Prostate gland (tissue), 2 donors: ENCODE results near the gene RTP3. TPM values are rescaled to one million over a fixed set of nuclear protein-coding genes. Genes with fewer than 3 reads are reported as not detected.

Source experiments
- DNase-seq: peaks from one replicate; pipeline ENCODE4 v3.0.0-alpha.2; 2019; ENCODE audit warnings: low spot score
- H3K27ac ChIP-seq, 2 donors: fragments of 200-600 bp; sonication (generic); 2 replicates each; pipeline ENCODE4 v1.5.1; 2017 to 2019
- H3K27me3 ChIP-seq: fragments of 200-600 bp; sonication (generic); replicated peaks from 2 replicates; pipeline ENCODE4 v1.5.1; 2019; ENCODE audit not compliant: insufficient read depth
- H3K36me3 ChIP-seq, 2 donors: fragments of 200-600 bp; sonication (generic); 1 replicate in 1 of 2; 2 replicates in 1 of 2; pipeline versions ENCODE4 v1.5.1 to v1.8.1; 2017 to 2019
- H3K4me1 ChIP-seq: fragments of 200-600 bp; sonication (generic); replicated peaks from 2 replicates; pipeline ENCODE4 v1.5.1; 2019
- H3K4me3 ChIP-seq, 2 donors: fragments of 200-600 bp; sonication (generic); 2 replicates each; pipeline ENCODE4 v1.5.1; 2017 to 2019
- H3K9me3 ChIP-seq: fragments of 200-600 bp; sonication (generic); 2 replicates; pipeline ENCODE4 v1.5.1; 2017
- POLR2A ChIP-seq: fragments of 450-650 bp; IDR thresholded peaks from one replicate; pipeline ENCODE4 v1.6.1; 2016; ENCODE audit warnings: antibody characterized with exemption, mild to moderate bottlenecking
- POLR2AphosphoS5 ChIP-seq: sonication (generic); formaldehyde crosslinking; IDR thresholded peaks from one replicate; pipeline ENCODE4 v1.6.1; 2017; ENCODE audit warnings: antibody characterized with exemption
- WGBS: methylation state at CpG from one replicate; pipeline ENCODE4 v1.1.5; 2018; 5-methylcytosine and 5-hydroxymethylcytosine counted together
- intact Hi-C: fragments of 100-400 bp; cut with DNase I; formaldehyde crosslinking; loops from one replicate; pipeline ENCODE4 v1.14.2; 2022
- total RNA-seq, 2 donors: library from RNA; depleted of rRNA; stranded (reverse); fragments of >200 nt; gene quantifications; one replicate each; pipeline ENCODE4 v1.1.0, GENCODE V29; 2016
- TF ChIP-seq, protein P1 (sequence below), 4 experiments: fragments of 200-600 bp in 2 of 4; fragments of 450-650 bp in 2 of 4; sonication (generic) in 2 of 4; IDR thresholded peaks; 1 replicate in 3 of 4; 2 replicates in 1 of 4; pipeline ENCODE4 v1.5.1; 2016 to 2019; ENCODE audit warnings: antibody characterized with exemption in 4 of 4, mild to moderate bottlenecking in 2 of 4, moderate library complexity in 2 of 4

The RTP3 gene
- total RNA-seq, 2 donors from 2014 or later, result 0.68 TPM; not detected in 1

GRCh38 chr3:46462111-46462510, 35.7 kb upstream of the RTP3 start:
- no peak for DNase-seq
- intact Hi-C loops, result no loop called here
- WGBS, result 78% methylated on average over 3 of the region's 3 CpGs
- Histone ChIP-seq H3K27ac (no peak overlapping the region), H3K4me3 (no peak overlapping the region), H3K9me3 (no peaks in the 10 kb centered on the region), H3K4me1 (no peaks in the 10 kb centered on the region), H3K27me3 (peaks cover 7% of the 10 kb centered on the region), H3K36me3 (no peaks in the 10 kb centered on the region)
- TF ChIP-seq, protein P1, sequence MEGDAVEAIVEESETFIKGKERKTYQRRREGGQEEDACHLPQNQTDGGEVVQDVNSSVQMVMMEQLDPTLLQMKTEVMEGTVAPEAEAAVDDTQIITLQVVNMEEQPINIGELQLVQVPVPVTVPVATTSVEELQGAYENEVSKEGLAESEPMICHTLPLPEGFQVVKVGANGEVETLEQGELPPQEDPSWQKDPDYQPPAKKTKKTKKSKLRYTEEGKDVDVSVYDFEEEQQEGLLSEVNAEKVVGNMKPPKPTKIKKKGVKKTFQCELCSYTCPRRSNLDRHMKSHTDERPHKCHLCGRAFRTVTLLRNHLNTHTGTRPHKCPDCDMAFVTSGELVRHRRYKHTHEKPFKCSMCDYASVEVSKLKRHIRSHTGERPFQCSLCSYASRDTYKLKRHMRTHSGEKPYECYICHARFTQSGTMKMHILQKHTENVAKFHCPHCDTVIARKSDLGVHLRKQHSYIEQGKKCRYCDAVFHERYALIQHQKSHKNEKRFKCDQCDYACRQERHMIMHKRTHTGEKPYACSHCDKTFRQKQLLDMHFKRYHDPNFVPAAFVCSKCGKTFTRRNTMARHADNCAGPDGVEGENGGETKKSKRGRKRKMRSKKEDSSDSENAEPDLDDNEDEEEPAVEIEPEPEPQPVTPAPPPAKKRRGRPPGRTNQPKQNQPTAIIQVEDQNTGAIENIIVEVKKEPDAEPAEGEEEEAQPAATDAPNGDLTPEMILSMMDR (IDR thresholded peaks at IDR 0.05), result no peak
- TF ChIP-seq POLR2A, result no peak
- TF ChIP-seq POLR2AphosphoS5, result no peak

GRCh38 chr3:46462511-46462910, 35.3 kb upstream of the RTP3 start:
- TF ChIP-seq, protein P1 (IDR thresholded peaks at IDR 0.05), result no peak
- no peak for TF ChIP-seq POLR2A
- no peak for TF ChIP-seq POLR2AphosphoS5

GRCh38 chr3:46463120-46463867, 34.5 kb upstream of the RTP3 start:
- Histone ChIP-seq H3K9me3 (no peaks in the 10 kb centered on the region), H3K4me1 (no peaks in the 10 kb centered on the region), H3K4me3 (no peak overlapping the region), H3K27ac (no peak overlapping the region), H3K36me3 (no peaks in the 10 kb centered on the region), H3K27me3 (peaks cover 7% of the 10 kb centered on the region)
- TF ChIP-seq POLR2A, result no peak
- TF ChIP-seq, protein P1 (IDR thresholded peaks at IDR 0.05), result no peak
- no peak for TF ChIP-seq POLR2AphosphoS5
- no peak for DNase-seq
- 80% methylated on average over 6 of the region's 6 CpGs for WGBS
- intact Hi-C loops, result no loop called here

More at GRCh38 chr3:46462511-46462910, 35.3 kb upstream of the RTP3 start:
- H3K4me1 ChIP-seq, result no peaks in the 10 kb centered on the region
- no peak for DNase-seq
- 73% methylated on average over 3 of the region's 3 CpGs for WGBS
- no peak overlapping the region for H3K27ac ChIP-seq
- intact Hi-C loops, result no loop called here
- H3K4me3 ChIP-seq, result no peak overlapping the region
- no peaks in the 10 kb centered on the region for H3K36me3 ChIP-seq
- H3K27me3 ChIP-seq, result peaks cover 7% of the 10 kb centered on the region
- H3K9me3 ChIP-seq, result no peaks in the 10 kb centered on the region

- H3K4me1 ChIP-seq, result no peaks in the 10 kb centered on the region
- H3K27ac ChIP-seq, result no peak overlapping the region
- no peaks in the 10 kb centered on the region for H3K36me3 ChIP-seq
- no peaks in the 10 kb centered on the region for H3K9me3 ChIP-seq
- peaks cover 7% of the 10 kb centered on the region for H3K27me3 ChIP-seq
- no peak overlapping the region for H3K4me3 ChIP-seq
- intact Hi-C loops, result no loop called here
- TF ChIP-seq POLR2A, result no peak
- TF ChIP-seq POLR2AphosphoS5, result no peak
- DNase-seq, result no peak
- 87% methylated on average over 8 of the region's 8 CpGs for WGBS
Observed at GRCh38 chr3:46463868-46464241, 33.9 kb upstream of the RTP3 start.

- H3K36me3 ChIP-seq, result no peaks in the 10 kb centered on the region
- no peak within 1 kb of the TSS for H3K27ac ChIP-seq
- peaks cover 7% of the 10 kb centered on the region for H3K27me3 ChIP-seq
- TF ChIP-seq, protein P1 (IDR thresholded peaks at IDR 0.05), result no peak
- TF ChIP-seq POLR2AphosphoS5 (no peak), POLR2A (no peak)
- DNase-seq, result no peak
- no peaks in the 10 kb centered on the region for H3K9me3 ChIP-seq
- WGBS, result 26% methylated on average over 35 of the region's 44 CpGs
- H3K4me1 ChIP-seq, result no peaks in the 10 kb centered on the region
- no peak within 1 kb of the TSS for H3K4me3 ChIP-seq
- intact Hi-C loops, result no loop called here
Observed at GRCh38 chr3:46464326-46465195, 33.2 kb upstream of the RTP3 start, which contains the start of gene LTF. Gene LTF, minus strand, starts transcription at chr3:46464905. Its CDS starts 38 bp downstream, at chr3:46464867.
